OCI-M2 (cell line): Measurements from ENCODE around the gene WDR37.
"Not testable (repeated sequence)": the region's sequence is repeated elsewhere in the genome, so short reads cannot be mapped to it uniquely, and the experiment has no call there.

ENCODE experiments used
- DNase-seq: peaks from one replicate; lab custom pipeline; 2025; ENCODE audit not compliant: unreplicated experiment; lab: John Stamatoyannopoulos, UW

WDR37 gene

GRCh38 chr10:1040133-1040532, 16.1 kb upstream of the WDR37 start:
- no peak for DNase-seq

- no peak for DNase-seq
Observed at GRCh38 chr10:1041514-1041913, 14.7 kb upstream of the WDR37 start.

- DNase-seq, result no peak
Observed at GRCh38 chr10:1043532-1043995, 12.6 kb upstream of the WDR37 start.

- DNase-seq, result no peak
Observed at GRCh38 chr10:1044146-1044545, 12.0 kb upstream of the WDR37 start.

GRCh38 chr10:1044964-1045363, 11.2 kb upstream of the WDR37 start:
- DNase-seq, result no peak

GRCh38 chr10:1045415-1045814, 10.8 kb upstream of the WDR37 start:
- DNase-seq, result no peak

- no peak for DNase-seq
Observed at GRCh38 chr10:1047937-1048336, 8.2 kb upstream of the WDR37 start.

GRCh38 chr10:1048349-1048731, 7.8 kb upstream of the WDR37 start:
- DNase-seq, result no peak

GRCh38 chr10:1048732-1049424, 7.3 kb upstream of the WDR37 start, which contains the start of gene IDI1:
Gene IDI1, minus strand, starts transcription at chr10:1049119. Its CDS starts 116 bp downstream, at chr10:1049003.
- DNase-seq, result peak; percentile 86

- no peak for DNase-seq
Observed at GRCh38 chr10:1049425-1049958, 6.7 kb upstream of the WDR37 start.

GRCh38 chr10:1050145-1050544, 6.0 kb upstream of the WDR37 start:
- no peak for DNase-seq

GRCh38 chr10:1050554-1050953, 5.6 kb upstream of the WDR37 start:
- DNase-seq, result no peak

GRCh38 chr10:1054684-1055083, 1.5 kb upstream of the WDR37 start:
- no peak for DNase-seq

GRCh38 chr10:1057106-1057657, 997 bp downstream of the WDR37 start:
- DNase-seq, result no peak

GRCh38 chr10:1058017-1058416, 1.8 kb downstream of the WDR37 start:
- DNase-seq, result no peak

GRCh38 chr10:1059902-1060301, 3.7 kb downstream of the WDR37 start:
- no peak for DNase-seq

- no peak for DNase-seq
Observed at GRCh38 chr10:1061930-1062774, 6.0 kb downstream of the WDR37 start.

GRCh38 chr10:1063232-1063865, 7.2 kb downstream of the WDR37 start:
- DNase-seq, result no peak

- no peak for DNase-seq
Observed at GRCh38 chr10:1064964-1065247, 8.7 kb downstream of the WDR37 start.

- DNase-seq, result not testable (repeated sequence)
Observed at GRCh38 chr10:1066734-1067133, 10.5 kb downstream of the WDR37 start.
